Embryonic facial prominence (tissue), 1 donor: ENCODE data around the gene ENG.
"Not testable (repeated sequence)": the region's sequence is repeated elsewhere in the genome, so short reads cannot be mapped to it uniquely, and the experiment has no call there.

Experiments used
- DNase-seq: peaks from one replicate; pipeline ENCODE4 v3.0.0-alpha.2; 2016; ENCODE audit errors: extremely low spot score

Gene ENG

DNA sequence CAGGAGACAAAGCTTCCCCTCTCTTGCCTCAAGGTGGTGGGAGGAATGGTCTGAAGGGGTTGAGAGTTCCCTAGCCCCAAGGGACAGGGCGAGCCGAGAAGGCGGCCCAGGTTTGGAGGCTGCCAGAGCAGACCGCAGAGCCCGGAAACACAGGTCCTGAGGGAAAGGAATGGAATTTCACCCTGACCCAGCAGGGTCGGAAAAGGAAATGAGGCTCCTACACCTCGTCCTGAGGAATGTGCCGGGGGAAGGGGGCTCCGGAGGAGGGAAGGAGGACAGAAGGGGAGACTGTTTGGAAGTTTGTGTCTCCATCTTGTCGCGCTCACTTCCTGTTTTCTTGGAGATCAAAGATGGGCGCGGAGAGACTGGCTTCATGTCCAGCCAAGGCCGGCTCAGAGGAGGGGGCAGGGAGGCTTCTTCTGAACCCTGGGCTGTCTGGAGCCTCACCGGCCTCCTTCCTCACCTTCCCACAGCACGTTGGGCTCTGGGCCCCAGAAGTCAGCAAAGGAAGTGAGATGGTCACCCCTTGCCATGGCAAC lies 9.6 kb downstream of the ENG start:
- no peak for DNase-seq

DNA sequence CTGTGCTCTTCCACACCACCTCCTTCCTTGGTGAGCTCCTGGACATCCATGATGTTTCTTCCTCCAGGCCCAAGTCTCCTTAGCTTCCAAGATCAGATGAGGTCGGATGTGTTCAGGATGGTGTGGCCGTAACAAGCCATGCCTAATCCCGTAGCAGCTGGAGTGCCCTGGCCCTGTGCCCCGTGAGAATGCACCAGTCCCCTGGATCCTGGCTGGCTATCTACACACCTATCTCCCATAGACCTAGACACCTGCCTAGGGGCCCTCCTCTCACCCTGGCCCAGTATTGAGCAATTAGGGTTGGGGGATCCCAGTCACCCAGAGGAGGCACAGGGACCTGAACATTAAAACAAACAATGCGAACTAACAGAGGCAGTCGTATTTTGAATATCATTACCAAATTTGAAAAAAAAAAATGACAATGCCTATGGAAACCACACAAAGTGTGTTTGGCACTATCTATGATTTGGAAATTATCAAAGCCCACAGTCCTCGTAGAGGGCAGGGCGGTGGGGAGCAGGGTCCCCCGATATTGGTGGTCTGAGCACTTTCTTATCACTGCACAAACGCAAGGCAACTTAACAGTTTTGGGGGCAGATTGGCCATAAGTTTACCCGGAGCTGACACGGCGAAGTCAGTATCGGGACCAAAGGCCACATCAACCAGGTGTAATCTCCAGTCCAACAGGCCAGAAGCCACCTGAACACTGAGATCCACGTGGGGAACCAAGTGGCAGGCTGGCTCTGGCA lies 13.2 kb downstream of the ENG start:
- no peak for DNase-seq

DNA sequence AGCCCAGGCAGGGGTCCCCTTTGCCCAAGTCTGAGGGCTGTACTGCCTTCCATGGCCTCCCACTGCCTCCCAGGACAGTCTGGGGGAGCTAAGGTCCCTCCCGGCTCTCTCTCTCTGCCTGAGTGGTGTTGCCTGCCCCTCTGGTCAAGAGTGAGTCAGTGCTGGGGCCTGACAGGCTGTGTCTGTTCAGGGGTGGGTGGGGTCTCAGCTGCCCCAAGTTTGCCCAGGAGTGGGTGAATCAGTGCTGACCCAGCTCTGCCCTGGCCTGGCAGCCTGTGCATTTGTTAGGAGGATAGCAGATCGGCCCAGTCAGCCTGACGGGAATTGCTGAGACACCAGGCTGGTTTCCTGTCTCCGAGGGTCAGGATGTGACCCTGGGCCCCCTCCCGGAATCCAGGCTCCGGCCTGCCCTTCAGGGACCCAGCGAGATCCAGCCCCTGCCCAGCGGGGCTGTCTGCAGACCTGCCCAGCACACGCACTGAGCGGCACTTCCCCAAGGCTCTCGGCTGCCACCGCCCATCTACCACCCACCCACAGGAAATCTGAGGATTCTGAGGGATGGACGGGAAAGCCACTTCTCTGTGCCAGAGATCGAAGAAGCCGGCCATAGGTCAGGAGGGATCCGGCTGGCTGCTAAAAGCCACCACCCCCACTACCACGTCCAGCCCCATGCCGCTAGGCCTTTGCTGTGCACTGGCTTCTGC lies 15.9 kb downstream of the ENG start:
- no peak for DNase-seq

DNA sequence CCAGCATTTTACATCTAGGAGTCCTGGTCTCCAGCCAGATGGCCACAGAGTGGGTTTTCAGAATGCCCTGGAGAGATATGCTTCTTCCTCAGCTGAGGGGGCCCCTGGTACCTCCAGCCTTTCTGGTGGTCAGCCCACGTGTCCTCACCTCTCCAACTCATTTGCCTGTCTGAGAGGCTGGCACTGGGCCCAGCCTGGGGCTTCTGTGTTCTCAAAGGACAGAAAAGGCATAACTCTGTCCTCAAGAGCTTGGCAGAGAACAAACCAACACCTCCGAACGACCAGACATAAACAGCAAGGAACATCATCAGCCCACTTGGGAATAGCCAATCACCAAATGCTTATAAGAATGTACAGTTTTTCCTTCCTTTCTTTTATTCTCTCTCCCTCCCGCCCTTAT lies 17.1 kb downstream of the ENG start:
- DNase-seq: no peak

DNA sequence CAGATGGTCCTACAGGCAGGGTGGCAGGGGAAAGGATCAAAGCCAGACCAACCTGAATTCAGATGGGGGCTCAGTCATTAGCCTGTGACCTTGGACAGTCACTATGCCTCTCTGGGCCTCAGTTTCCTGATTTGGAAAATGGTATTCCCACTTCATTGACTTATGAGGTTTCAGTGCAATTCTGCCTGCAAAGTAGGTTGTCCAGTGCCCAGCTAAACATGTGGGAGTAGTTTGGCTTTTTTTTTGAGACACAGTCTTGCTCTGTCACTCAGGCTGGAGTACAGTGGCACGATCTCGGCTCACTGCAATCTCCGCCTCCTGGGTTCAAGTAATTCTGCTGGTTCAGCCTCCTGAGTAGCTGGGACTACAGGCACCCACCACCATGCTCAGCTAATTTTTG lies 17.9 kb downstream of the ENG start:
- DNase-seq: not testable (repeated sequence)

DNA sequence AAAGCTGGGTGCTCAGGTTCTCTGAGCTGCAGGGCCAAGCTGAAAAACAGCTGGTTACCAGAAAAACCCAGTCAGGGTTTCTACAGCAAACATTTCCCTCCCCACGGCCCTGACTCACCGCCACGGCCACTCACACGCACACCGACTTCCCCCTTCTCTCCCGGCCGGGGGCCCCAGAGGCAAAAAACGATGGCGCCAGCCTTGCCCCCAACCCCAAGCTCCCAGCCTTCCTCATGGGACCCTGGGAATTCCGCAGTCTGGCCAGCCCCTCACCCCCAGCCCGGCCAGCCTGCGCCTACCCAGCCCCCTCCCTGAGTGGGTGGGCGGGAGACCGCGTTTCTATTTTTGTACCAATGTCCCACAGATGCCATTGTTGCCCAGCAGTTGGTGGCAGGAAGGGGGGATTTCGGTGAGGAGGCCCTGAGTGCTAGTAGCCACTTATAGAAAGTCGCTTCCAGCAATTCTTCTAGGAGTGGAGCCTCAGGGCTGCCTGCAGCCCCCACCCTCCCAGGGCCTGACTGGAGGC lies 18.4 kb downstream of the ENG start:
- no peak for DNase-seq

DNA sequence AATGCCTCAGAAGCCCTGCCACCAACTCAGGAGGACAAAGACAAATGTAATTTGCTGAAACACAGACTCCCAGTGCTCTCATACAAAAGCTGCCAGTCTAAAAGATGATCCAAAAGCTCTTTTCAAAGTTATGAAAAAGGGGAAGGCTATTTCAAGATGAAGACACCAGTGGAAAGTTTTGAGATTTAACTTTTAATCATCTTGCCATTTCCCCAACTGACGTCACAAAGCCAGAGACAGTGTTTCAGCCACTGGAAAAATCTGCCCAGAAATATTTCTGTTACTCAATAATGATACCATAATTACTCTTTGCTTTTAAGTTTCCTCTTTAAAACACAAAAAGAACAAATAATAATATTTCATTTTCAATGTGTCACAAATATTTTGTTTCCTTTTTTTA lies 20.9 kb downstream of the ENG start:
- DNase-seq: no peak

DNA sequence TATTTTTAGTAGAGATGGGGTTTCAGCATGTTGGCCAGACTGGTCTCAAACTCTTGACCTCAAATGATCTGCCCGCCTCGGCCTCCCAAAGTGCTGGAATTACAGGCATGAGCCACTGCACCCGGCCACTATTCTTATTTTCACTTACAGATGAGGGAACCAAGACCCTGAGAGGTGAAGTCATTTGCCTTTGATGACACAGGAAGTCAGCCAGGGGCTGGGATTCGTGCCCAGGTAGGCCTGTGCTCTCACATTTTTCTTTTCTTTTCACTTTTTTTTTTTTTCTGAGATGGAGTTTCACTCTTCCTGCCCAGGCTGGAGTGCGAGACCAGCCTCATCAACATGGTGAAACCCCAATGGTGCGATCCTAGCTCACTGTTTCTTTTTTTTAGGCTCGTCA lies 22.2 kb downstream of the ENG start:
- no peak for DNase-seq

DNA sequence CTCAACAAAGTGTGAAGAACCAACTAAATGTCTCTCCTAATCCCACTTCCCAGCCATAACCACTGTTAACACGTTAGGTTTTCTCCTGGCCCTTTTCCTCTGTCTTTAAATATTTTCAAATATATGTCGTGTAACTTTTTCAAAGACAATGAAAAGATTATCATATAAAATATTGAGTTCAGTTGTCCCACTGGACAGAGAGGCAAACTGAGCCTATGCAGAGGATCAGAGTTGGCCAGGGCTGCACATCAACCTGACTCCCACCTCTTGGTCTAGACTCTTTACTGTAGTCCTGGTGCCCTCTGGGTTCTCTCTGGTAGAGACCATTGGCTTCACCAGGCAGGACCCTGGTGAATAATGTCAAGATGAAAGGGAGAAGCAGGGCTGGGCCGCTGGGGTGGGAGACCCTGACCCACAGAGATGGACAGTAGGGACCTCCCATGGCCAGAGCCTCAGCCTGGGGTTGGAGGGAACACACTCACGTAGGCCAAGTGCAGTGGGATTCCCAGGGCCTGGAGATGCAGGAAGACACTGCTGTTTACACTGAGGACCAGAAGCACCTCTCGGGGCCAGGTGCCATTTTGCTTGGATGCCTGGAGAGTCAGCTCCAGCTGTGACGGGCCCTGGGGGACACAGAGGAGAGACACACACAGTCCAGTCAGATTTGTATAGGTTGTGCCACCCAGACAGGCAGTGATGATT lies 25.1 kb downstream of the ENG start:
- no peak for DNase-seq

DNA sequence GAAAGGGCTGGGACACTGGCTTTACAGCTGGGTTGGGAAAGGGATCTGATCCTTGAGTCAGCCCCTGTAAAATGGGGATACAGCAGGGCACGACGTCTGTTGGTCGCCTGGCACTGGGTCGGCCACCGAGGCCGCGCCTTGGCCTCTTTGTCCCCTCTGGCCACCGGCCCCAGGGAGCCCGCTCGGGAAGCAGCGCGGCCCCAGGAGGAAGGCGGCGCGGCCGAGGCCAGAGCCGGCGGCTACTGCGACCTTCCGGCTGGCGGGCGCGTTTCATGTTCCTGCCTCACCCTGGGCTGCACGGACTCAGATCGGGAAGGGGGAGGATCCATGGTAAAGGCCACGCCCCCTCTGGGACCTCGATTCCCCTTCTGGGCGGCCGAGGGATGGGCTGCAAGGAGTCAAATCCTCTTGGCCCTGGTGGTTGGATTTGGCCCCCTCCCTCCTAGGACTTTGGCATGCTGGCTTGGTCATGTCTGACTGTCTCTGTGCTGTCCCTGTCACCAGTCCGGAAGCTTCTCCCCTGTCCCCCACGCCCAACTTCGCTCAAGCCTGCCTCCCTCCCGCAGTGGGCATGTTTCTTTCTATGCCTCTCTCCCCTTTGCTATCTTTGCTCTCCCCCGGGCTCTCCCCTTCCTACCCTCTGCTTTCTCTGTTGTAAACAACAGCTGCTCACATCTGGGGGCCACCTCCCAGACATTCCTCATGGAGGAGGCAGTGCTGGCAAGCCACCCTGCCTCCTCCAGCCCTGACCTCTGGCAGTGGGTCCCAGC lies 26.0 kb downstream of the ENG start:
- DNase-seq: no peak

DNA sequence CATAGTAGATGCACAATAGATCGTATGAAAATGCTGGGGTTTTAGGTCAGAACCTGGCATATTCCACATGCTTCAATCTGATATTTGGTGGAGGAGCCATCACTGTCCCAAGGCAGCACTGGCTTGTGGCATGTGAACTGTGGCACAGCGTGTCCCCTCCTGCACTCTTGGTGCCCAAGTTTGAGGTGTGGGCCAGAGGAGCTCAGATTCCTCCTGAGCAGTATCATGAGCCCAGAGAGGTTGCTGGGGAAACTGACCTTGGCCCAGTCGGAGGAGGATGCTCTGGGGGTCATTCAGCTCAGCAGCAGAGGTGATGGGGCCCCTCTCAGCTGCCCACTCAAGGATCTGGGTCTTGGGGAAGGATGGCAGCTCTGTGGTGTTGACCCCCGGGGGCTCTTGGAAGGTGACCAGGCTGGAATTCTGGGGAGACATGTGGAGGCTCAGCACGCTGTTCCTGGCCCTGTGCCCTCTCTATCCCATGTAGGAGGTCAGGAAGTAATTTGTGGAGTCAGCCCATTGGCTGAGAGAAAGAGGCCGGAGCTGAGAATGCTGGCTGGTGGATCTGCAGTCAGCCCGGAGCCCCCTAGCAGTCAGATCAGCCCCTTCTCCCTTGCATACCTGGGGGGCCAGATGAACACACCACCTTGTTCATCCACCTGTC lies 28.1 kb downstream of the ENG start:
- DNase-seq: no peak

DNA sequence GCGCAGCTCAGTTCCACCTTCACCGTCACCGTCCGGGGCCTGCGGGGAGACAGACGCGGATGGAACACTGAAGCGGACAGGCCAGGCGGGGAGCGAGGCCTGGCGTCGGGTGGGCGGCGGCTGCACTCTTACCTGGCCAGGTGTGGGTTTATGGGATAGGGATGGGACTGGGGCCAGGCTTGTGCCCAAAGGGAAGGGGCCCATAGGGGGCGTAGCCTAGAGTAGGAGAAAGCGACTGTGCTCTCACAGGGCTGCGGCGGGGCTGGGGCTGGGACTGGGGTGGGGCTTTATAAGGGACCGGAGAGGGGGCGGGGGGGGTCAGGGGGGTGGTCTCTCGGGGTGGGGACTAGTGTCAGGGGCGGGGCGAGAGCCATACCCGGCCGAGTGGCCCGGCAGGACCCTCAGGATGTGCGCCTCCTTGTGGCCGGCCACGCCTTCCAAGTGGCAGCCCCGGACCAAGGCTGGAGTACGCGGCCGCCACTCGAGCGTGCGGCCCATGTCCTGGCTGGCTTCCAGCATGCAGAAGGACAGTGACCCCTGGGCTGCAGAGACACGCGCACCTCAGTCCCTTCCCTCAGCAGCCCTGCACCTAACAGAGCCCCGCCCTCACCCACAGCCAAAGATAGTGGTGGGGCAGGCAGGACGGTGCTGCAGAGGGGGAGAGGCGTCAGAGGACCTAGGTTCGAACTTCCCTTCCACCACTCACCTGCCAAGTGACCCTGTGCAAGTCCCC lies 29.0 kb downstream of the ENG start:
- no peak for DNase-seq

DNA sequence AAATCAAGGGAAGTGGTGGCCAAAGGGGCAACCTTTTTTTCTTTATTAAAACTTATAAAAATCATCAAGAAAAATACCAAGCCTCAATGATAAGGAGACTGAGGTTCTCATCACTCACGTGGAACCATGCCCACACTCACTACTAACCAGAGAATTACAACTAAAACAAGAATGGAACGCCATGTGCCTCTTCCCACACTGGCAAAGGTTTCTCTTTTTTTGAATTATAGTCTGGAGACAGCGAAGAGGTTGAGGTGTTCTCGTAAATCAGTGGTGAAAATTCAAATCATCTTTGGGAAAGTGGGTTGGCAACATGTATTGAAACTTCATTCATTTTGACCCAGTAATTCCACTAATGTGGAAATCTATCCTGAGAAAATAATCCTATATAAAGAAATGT lies 32.4 kb downstream of the ENG start:
- no peak for DNase-seq

DNA sequence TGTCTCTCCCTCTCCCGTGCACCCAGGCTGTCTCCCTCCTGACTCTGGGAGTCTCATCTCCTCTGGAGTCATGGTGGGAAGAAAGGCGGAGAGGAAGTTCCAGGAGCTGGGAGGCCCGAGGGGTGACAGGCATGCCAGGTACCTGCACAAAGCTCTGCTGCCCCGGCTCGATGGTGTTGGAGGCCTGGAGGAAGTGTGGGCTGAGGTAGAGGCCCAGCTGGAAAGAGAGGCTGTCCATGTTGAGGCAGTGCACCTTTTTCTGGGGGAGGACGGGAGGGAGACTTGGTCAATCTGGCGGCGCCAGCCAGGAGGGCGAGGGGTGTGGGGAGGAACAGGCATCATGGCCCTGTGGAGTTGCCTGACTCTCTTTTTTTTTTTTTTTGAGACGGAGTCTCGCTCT lies 35.9 kb downstream of the ENG start:
- DNase-seq: no peak

DNA sequence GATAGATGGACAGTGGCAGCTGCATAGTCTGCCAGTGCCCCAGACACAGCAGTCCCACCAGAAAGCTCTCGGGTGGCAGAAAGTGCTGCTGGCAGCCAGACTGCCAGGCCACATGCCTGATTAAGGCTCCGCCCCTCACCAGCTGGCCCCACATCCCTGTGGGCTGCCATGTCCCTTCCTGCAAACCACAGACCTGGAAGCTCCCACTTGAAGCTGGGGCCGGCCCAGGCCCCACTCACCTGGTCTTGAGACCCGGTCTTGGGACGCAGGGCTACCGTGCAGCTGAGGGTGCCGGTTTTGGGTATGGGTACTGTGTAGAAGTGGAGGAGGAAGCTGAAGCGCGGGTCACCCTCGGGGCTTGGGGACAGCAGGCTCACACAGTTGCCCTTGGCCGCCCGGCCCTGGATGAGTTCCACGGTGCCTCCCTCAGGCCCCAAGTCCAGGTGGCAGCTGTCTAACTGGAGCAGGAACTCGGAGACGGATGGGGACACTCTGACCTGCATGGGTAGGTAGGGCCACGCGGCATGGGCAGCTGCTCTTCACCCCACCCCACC lies 36.5 kb downstream of the ENG start:
- no peak for DNase-seq

DNA sequence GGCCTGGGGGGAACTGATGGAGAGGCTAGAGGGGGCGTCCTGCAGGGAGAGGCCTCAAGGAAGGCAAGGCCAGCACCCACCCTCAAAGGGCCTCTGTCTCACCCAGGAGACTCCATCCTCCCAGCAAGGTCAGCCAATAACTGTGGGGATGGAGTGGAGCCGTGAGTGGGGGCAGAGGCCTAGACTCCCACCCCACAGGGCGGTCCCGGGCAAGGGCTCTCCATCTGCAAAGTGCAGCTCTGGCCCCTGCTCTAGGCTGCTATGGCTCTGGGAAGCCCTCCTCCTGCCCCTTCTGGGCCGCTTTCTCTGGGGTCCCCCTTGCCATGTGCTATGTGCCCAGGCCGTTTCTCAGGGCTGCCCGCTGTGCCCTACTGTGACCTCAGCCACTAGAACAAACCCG lies 37.7 kb downstream of the ENG start:
- DNase-seq: no peak

DNA sequence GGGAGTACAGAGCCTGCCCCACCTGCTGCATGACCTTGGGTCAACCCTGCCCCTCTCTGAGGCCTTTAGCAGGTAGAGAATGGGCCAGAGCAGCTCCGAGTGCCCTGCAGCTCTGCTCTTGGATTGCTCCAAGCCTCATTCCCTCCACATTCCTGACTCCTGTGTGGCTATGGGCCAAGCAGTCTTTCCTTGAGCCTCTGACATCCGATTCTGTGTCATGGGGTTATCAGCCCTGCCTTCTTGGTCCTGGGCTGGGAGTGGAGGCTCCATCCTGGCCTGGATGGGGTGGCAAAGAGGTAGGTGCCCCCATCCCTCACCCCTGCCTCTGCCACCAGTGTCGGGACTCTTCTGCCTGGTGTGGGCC lies 38.1 kb downstream of the ENG start:
- no peak for DNase-seq

DNA sequence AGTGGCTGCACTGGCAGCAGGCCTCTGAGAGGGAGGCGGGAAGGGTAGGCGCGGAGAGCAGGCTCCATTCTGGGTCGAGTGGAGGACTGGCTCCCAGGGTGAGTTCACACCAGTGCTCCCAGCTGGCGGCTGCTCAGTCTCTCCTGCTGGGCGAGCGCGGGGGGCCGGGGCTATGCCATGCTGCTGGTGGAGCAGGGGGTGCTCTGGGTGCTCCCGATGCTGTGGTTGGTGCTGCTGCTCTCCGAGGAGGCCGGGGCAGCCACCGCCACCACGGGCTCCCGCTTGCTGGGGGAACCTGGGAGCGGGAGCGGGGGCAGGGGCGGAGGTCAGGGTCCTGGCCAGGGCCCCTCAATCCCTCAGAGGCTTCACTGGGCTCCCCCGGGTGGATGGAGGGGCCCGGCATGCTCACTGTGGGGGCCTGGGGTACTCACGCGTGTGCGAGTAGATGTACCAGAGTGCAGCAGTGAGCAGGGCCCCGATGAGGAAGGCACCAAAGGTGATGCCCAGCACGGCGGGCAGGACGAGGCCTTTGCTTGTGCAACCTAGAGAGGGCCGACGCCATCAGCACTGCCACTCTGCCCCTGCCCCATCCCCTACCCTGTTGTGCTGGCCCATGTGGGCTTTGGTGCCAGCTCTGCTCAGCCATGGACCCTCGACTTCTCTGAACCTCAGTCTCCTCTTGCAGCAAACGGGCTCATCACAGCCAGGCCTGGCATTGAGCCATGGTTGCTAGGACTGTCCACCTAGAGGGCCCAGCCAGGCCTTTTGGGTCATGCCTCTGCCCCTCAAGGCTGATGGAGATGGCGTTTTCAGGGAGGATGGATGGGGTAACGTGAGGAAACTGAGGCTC lies 38.7 kb downstream of the ENG start:
- DNase-seq: no peak
